HepG2 (cell line): ENCODE results near the gene FXR2. TPM values are rescaled to one million over a fixed set of nuclear protein-coding genes. Genes with fewer than 3 reads are reported as not detected.

Experiments
- ARNTL ChIP-seq: sonication (generic); formaldehyde crosslinking; IDR thresholded peaks from 2 replicates; pipeline ENCODE4 v1.4.0; 2020; ENCODE audit warnings: mild to moderate bottlenecking, missing genetic modification reagents
- ATF5 ChIP-seq: sonication (generic); formaldehyde crosslinking; IDR thresholded peaks from 2 replicates; pipeline ENCODE4 v1.4.0; 2020; ENCODE audit warnings: mild to moderate bottlenecking, low read depth, missing genetic modification reagents
- ETV5 ChIP-seq: IDR thresholded peaks from 2 replicates; pipeline ENCODE4 v1.6.1; 2018; ENCODE audit warnings: missing biosample characterization, missing genetic modification reagents, inconsistent platforms, borderline replicate concordance
- HBP1 ChIP-seq: IDR thresholded peaks from 2 replicates; pipeline ENCODE4 v1.6.1; 2016; ENCODE audit warnings: low read depth, control low read depth
- HES4 ChIP-seq: sonication (generic); formaldehyde crosslinking; IDR thresholded peaks from 2 replicates; pipeline ENCODE4 v1.9.0; 2021; ENCODE audit warnings: mild to moderate bottlenecking, missing genetic modification reagents, borderline replicate concordance
- HINFP ChIP-seq: sonication (generic); formaldehyde crosslinking; IDR thresholded peaks from 2 replicates; pipeline ENCODE4 v1.4.0; 2020; ENCODE audit warnings: low read depth, mild to moderate bottlenecking, missing genetic modification reagents
- IKZF4 ChIP-seq: sonication (generic); formaldehyde crosslinking; IDR thresholded peaks from 2 replicates; pipeline ENCODE4 v1.5.1; 2020; ENCODE audit warnings: borderline replicate concordance, mild to moderate bottlenecking, low read depth, missing genetic modification reagents; ENCODE audit errors: not compliant biosample characterization
- PBX3 ChIP-seq: sonication (generic); formaldehyde crosslinking; IDR thresholded peaks from 2 replicates; pipeline ENCODE4 v1.8.1; 2023; ENCODE audit warnings: missing genetic modification reagents, inconsistent platforms, borderline replicate concordance
- TEAD3 ChIP-seq: optimal IDR thresholded peaks from 2 replicates; pipeline ENCODE3; 2016; ENCODE audit warnings: borderline replicate concordance
- ZKSCAN5 ChIP-seq: sonication (generic); formaldehyde crosslinking; IDR thresholded peaks from 2 replicates; pipeline ENCODE4 v1.5.1; 2020; ENCODE audit warnings: mild to moderate bottlenecking, missing genetic modification reagents
- ZNF18 ChIP-seq: sonication (generic); formaldehyde crosslinking; IDR thresholded peaks from 2 replicates; pipeline ENCODE4 v1.8.0; 2022; ENCODE audit warnings: mild to moderate bottlenecking, missing genetic modification reagents; ENCODE audit not compliant: insufficient replicate concordance
- ZNF274 ChIP-seq: sonication (generic); formaldehyde crosslinking; IDR thresholded peaks from 2 replicates; pipeline ENCODE4 v1.5.1; 2020; ENCODE audit warnings: mild to moderate bottlenecking, missing genetic modification reagents
- ZNF574 ChIP-seq: sonication (generic); formaldehyde crosslinking; IDR thresholded peaks from 2 replicates; pipeline ENCODE4 v1.4.0; 2020; ENCODE audit warnings: missing genetic modification reagents
- ZNF598 ChIP-seq: sonication (generic); formaldehyde crosslinking; IDR thresholded peaks from 2 replicates; pipeline ENCODE4 v1.5.1; 2020; ENCODE audit warnings: mild to moderate bottlenecking, missing genetic modification reagents, borderline replicate concordance
- ZNF766 ChIP-seq: sonication (generic); formaldehyde crosslinking; IDR thresholded peaks from 2 replicates; pipeline ENCODE4 v1.5.0; 2020; ENCODE audit warnings: missing genetic modification reagents, borderline replicate concordance
- polyA plus RNA-seq, 8 experiments: library from polyadenylated mRNA; depleted of rRNA in 3 of 8; stranded (reverse) in 7 of 8; unstranded in 1 of 8; fragments of >200 nt; fragmentation: Illumina TruSeq in 4 of 8; extraction: Trizol in 4 of 8; gene quantifications; 2 replicates each; pipeline versions ENCODE4 v1.2.1 to v1.2.3, GENCODE V29; 2011 to 2016; ENCODE audit warnings: low read depth in 4 of 8, missing spikeins in 1 of 8, mixed read lengths in 1 of 8; ENCODE audit not compliant: insufficient read depth in 1 of 8
- total RNA-seq, 5 experiments: library from RNA; depleted of rRNA; stranded (reverse); fragments of >200 nt; fragmentation: Illumina TruSeq; extraction: Trizol; gene quantifications; 2 replicates each; pipeline ENCODE4 v1.2.3, GENCODE V29; 2016; ENCODE audit warnings: low read depth in 1 of 5

FXR2 gene
- total and polyA plus RNA-seq, 2 of the 13 experiments (the other 11 are each of a cell fraction or from before 2014, with no cell fraction given): 20.9 to 24.4 TPM

- TF ChIP-seq ZNF574 (CRISPR knock-in tag) (peak; percentile 89; the same call in 1 of the 2 replicates), ATF5 (CRISPR knock-in tag) (0 out of 2 replicates have a peak, but pooled peaks have one; percentile 38), TEAD3 (CRISPR knock-in tag) (peak; percentile 47), ETV5 (peak; percentile 86), ZKSCAN5 (CRISPR knock-in tag) (0 out of 2 replicates have a peak, but pooled peaks have one; percentile 54), ZNF18 (peak; percentile 65), ZNF274 (CRISPR knock-in tag) (0 out of 2 replicates have a peak, but pooled peaks have one; percentile 1), HBP1 (CRISPR knock-in tag) (peak; percentile 85; the same call in 1 of the 2 replicates), IKZF4 (CRISPR knock-in tag) (peak; percentile 49), HINFP (CRISPR knock-in tag) (peak; percentile 67; the same call in 1 of the 2 replicates), ARNTL (CRISPR knock-in tag) (peak; percentile 98), ZNF598 (peak; percentile 87; the same call in 1 of the 2 replicates), HES4 (CRISPR knock-in tag) (peak; percentile 8; the same call in 1 of the 2 replicates), ZNF766 (CRISPR knock-in tag) (peak; percentile 93; the same call in 1 of the 2 replicates), PBX3 (CRISPR knock-in tag) (no peak)
Measured at GRCh38 chr17:7572338-7572587, 42.4 kb downstream of the FXR2 start (continued).
